DMS153 treated with DMSO at 0.1 percent for 48 hours (cell line): ENCODE results near the gene NR6A1.

Experiments used
- DNase-seq: peaks from one replicate; lab custom pipeline; 2025; ENCODE audit not compliant: unreplicated experiment; lab: John Stamatoyannopoulos, UW

NR6A1 gene

GRCh38 chr9:124730772-124731171, 40.3 kb downstream of the NR6A1 start:
- DNase-seq, result no peak

- DNase-seq, result no peak
Observed at GRCh38 chr9:124726886-124727285, 44.2 kb downstream of the NR6A1 start.

- no peak for DNase-seq
Observed at GRCh38 chr9:124725068-124725452, 46.1 kb downstream of the NR6A1 start.

GRCh38 chr9:124724415-124725067, 46.6 kb downstream of the NR6A1 start:
- no peak for DNase-seq

GRCh38 chr9:124723352-124723751, 47.8 kb downstream of the NR6A1 start:
- DNase-seq, result no peak

GRCh38 chr9:124721109-124721906, 49.8 kb downstream of the NR6A1 start:
- no peak for DNase-seq

- DNase-seq, result no peak
Observed at GRCh38 chr9:124720429-124721108, 50.5 kb downstream of the NR6A1 start.

GRCh38 chr9:124718928-124719327, 52.2 kb downstream of the NR6A1 start:
- DNase-seq, result no peak

GRCh38 chr9:124717597-124717996, 53.5 kb downstream of the NR6A1 start:
- no peak for DNase-seq

- DNase-seq, result no peak
Observed at GRCh38 chr9:124716808-124717207, 54.3 kb downstream of the NR6A1 start.

- no peak for DNase-seq
Observed at GRCh38 chr9:124710766-124711165, 60.3 kb downstream of the NR6A1 start.

- no peak for DNase-seq
Observed at GRCh38 chr9:124709292-124709690, 61.8 kb downstream of the NR6A1 start.

- no peak for DNase-seq
Observed at GRCh38 chr9:124708633-124709291, 62.3 kb downstream of the NR6A1 start.

- DNase-seq, result no peak
Observed at GRCh38 chr9:124708074-124708473, 63.0 kb downstream of the NR6A1 start.

- no peak for DNase-seq
Observed at GRCh38 chr9:124707666-124708065, 63.4 kb downstream of the NR6A1 start.

- no peak for DNase-seq
Observed at GRCh38 chr9:124706685-124707084, 64.4 kb downstream of the NR6A1 start.

GRCh38 chr9:124699575-124699974, 71.5 kb downstream of the NR6A1 start:
- DNase-seq, result no peak

GRCh38 chr9:124698265-124698664, 72.8 kb downstream of the NR6A1 start:
- no peak for DNase-seq

- DNase-seq, result no peak
Observed at GRCh38 chr9:124697326-124698200, 73.5 kb downstream of the NR6A1 start.

GRCh38 chr9:124696101-124696500, 75.0 kb downstream of the NR6A1 start:
- no peak for DNase-seq
